Renal cortex interstitium (tissue), 11 donors: ENCODE results near the gene ANXA6. TPM values are rescaled to one million over a fixed set of nuclear protein-coding genes. Genes with fewer than 3 reads are reported as not detected.
A peak's percentile ranks its signal among the peaks of the same experiment; 100 is the strongest.

Experiments
- DNase-seq, 11 donors: peaks; one replicate each; pipeline ENCODE4 v3.0.0-alpha.2; 2013; ENCODE audit warnings: low read depth in 9 of 11, low spot score in 4 of 11; ENCODE audit errors: extremely low read depth in 1 of 11
- polyA plus RNA-seq, 3 donors: library from polyadenylated mRNA; unstranded; fragments of 120-200 nt; gene quantifications; one replicate each; pipeline ENCODE4 v1.2.1, GENCODE V29; 2013; ENCODE audit not compliant: insufficient read length in 3 of 3

ANXA6 gene
- polyA plus RNA-seq, 3 donors: 121 to 159 (median 141) TPM

GRCh38 chr5:151159649-151160373 lies 2.2 kb upstream of the ANXA6 start:
- DNase-seq: no peak

- no peak for DNase-seq
Measured at GRCh38 chr5:151158287-151158661, 695 bp upstream of the ANXA6 start.

- no peak for DNase-seq
Measured at GRCh38 chr5:151156507-151157420, 815 bp downstream of the ANXA6 start.

- no peak for DNase-seq
Measured at GRCh38 chr5:151155775-151156506, 1.6 kb downstream of the ANXA6 start.

- DNase-seq: no peak
Measured at GRCh38 chr5:151154931-151155774, 2.4 kb downstream of the ANXA6 start.

- no peak for DNase-seq
Measured at GRCh38 chr5:151153766-151154272, 3.8 kb downstream of the ANXA6 start.

- DNase-seq: no peak
Measured at GRCh38 chr5:151153300-151153699, 4.3 kb downstream of the ANXA6 start.

GRCh38 chr5:151151793-151152192 lies 5.8 kb downstream of the ANXA6 start:
- DNase-seq: no peak

GRCh38 chr5:151151263-151151660 lies 6.3 kb downstream of the ANXA6 start:
- no peak for DNase-seq

GRCh38 chr5:151150471-151151262 lies 6.9 kb downstream of the ANXA6 start:
- DNase-seq: peak in 3 of 11 donors; percentile 47 to 60 (median 51)

- DNase-seq: no peak
Measured at GRCh38 chr5:151148583-151148982, 9.0 kb downstream of the ANXA6 start.

- DNase-seq: no peak
Measured at GRCh38 chr5:151147033-151147432, 10.5 kb downstream of the ANXA6 start.

GRCh38 chr5:151146061-151146460 lies 11.5 kb downstream of the ANXA6 start:
- no peak for DNase-seq

GRCh38 chr5:151144922-151145321 lies 12.7 kb downstream of the ANXA6 start:
- DNase-seq: no peak

GRCh38 chr5:151144275-151144674 lies 13.3 kb downstream of the ANXA6 start:
- no peak for DNase-seq

- no peak for DNase-seq
Measured at GRCh38 chr5:151143645-151144044, 13.9 kb downstream of the ANXA6 start.

- no peak for DNase-seq
Measured at GRCh38 chr5:151142933-151143332, 14.6 kb downstream of the ANXA6 start.

GRCh38 chr5:151141535-151141934 lies 16.0 kb downstream of the ANXA6 start:
- DNase-seq: no peak
